Tibial nerve (tissue), 4 donors: Measurements from ENCODE around the gene CDCA3. TPM values are rescaled to one million over a fixed set of nuclear protein-coding genes. Genes with fewer than 3 reads are reported as not detected.

Experiments
- DNase-seq, 2 donors: peaks; one replicate each; pipeline ENCODE4 v3.0.0-alpha.2; 2019; ENCODE audit warnings: low spot score in 2 of 2
- H3K27ac ChIP-seq, 4 donors: fragments of 200-600 bp; sonication (generic) in 3 of 4; one replicate each; pipeline ENCODE4 v1.5.1; 2017 to 2019; ENCODE audit warnings: mild to moderate bottlenecking in 1 of 4
- H3K27me3 ChIP-seq, 2 donors: fragments of 200-600 bp; sonication (generic) in 1 of 2; one replicate each; pipeline versions ENCODE4 v1.5.1 to v1.6.0; 2017 to 2019
- H3K36me3 ChIP-seq, 3 donors: fragments of 200-600 bp; sonication (generic); one replicate each; pipeline ENCODE4 v1.5.1; 2018 to 2019
- H3K4me1 ChIP-seq, 4 donors: fragments of 200-600 bp; sonication (generic) in 3 of 4; one replicate each; pipeline ENCODE4 v1.5.1; 2017 to 2019
- H3K4me3 ChIP-seq, 4 donors: fragments of 200-600 bp; sonication (generic) in 3 of 4; one replicate each; pipeline ENCODE4 v1.5.1; 2017 to 2019; ENCODE audit warnings: mild to moderate bottlenecking in 1 of 4, moderate library complexity in 1 of 4
- H3K9me3 ChIP-seq, 4 donors: fragments of 200-600 bp; sonication (generic) in 3 of 4; one replicate each; pipeline ENCODE4 v1.5.1; 2017 to 2019
- EP300 ChIP-seq, 2 donors: sonication (generic); formaldehyde crosslinking; IDR thresholded peaks; one replicate each; pipeline ENCODE4 v1.6.1; 2017; ENCODE audit warnings: antibody characterized with exemption in 2 of 2, mild to moderate bottlenecking in 1 of 2
- POLR2A ChIP-seq, 2 donors: fragments of 450-650 bp; IDR thresholded peaks; one replicate each; pipeline ENCODE4 v1.6.1; 2017; ENCODE audit warnings: antibody characterized with exemption in 2 of 2, mild to moderate bottlenecking in 2 of 2, moderate library complexity in 2 of 2
- WGBS, 2 donors: methylation state at CpG; one replicate each; pipeline ENCODE4 v1.1.5; 2018; 5-methylcytosine and 5-hydroxymethylcytosine counted together
- total RNA-seq, 4 donors: library from RNA; depleted of rRNA; stranded (reverse); fragments of >200 nt; gene quantifications; one replicate each; pipeline ENCODE4 v1.1.0, GENCODE V29; 2016
- TF ChIP-seq, protein P1 (sequence below), 5 experiments: fragments of 200-600 bp in 3 of 5; fragments of 450-650 bp in 2 of 5; sonication (generic) in 3 of 5; IDR thresholded peaks; one replicate each; pipeline ENCODE4 v1.5.1; 2016 to 2019; ENCODE audit warnings: antibody characterized with exemption in 5 of 5, mild to moderate bottlenecking in 3 of 5, moderate library complexity in 2 of 5

The CDCA3 gene
- total RNA-seq, 4 donors from 2014 or later = 0.21 to 19.4 (median 3.6) TPM

DNA sequence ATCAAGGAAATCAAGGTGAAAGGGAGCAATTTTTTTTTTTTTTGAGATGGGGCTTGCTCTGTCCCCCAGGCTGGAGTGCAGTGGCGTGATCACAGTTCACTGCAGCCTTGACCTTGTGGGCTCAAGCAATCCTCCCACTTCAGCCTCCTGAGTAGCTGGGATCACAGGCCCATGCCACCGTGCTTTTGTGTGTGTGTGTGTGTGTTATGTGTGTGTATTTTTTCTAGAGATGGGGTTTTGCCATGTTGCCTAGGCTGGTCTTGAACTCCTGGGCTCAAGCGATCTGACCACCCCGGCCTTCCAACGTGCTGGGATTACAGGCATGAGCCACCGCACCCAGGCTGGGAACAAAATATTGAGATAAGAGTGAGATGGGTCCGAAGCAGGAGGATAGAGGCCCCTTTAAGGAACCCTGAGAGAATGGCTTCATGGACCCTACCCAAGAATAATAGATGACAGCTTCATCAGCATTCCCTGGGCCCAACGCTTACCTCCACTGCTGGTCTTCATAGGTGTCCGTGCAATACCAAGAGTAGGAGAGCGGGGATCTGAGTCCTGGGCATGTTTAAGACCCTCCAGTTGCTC is 1.0 kb downstream of the CDCA3 start:
- no peak for TF ChIP-seq POLR2A (IDR thresholded peaks at IDR 0.05)
- TF ChIP-seq, protein P1, sequence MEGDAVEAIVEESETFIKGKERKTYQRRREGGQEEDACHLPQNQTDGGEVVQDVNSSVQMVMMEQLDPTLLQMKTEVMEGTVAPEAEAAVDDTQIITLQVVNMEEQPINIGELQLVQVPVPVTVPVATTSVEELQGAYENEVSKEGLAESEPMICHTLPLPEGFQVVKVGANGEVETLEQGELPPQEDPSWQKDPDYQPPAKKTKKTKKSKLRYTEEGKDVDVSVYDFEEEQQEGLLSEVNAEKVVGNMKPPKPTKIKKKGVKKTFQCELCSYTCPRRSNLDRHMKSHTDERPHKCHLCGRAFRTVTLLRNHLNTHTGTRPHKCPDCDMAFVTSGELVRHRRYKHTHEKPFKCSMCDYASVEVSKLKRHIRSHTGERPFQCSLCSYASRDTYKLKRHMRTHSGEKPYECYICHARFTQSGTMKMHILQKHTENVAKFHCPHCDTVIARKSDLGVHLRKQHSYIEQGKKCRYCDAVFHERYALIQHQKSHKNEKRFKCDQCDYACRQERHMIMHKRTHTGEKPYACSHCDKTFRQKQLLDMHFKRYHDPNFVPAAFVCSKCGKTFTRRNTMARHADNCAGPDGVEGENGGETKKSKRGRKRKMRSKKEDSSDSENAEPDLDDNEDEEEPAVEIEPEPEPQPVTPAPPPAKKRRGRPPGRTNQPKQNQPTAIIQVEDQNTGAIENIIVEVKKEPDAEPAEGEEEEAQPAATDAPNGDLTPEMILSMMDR (IDR thresholded peaks at IDR 0.05) = no peak
- no peak for TF ChIP-seq EP300 (IDR thresholded peaks at IDR 0.05)
- 73% methylated on average over 7 to 10 of the region's 10 CpGs for WGBS, 2 donors
- Histone ChIP-seq H3K27me3 (no peaks in the 10 kb centered on the region), H3K36me3 (peaks cover 0 to 47% (median 0%) of the 10 kb centered on the region in 3 donors), H3K4me3 (no peak overlapping the region), H3K27ac (no peak overlapping the region), H3K9me3 (no peaks in the 10 kb centered on the region), H3K4me1 (peaks cover 0 to 23% (median 14%) of the 10 kb centered on the region in 4 donors)
- no peak for DNase-seq

DNA sequence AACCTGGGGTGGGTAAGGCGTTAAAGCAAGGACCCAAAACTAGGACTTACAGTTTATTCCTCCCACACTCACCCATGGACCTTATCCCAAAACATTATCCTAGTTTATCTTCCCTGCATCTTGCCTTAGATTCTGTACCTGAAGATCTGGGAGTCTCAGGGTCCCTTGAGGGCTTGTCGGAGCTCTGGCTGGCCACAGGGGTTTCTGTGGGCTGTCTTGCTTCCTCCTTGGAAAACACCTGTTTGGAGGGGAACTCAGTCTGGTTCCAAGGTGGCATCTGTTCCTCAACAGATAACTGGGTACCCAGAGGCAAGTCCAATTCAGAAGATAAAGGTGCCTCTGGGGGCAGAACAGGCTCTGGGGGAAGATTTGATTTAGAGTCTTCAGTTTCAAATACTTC is 1.7 kb downstream of the CDCA3 start:
- Histone ChIP-seq H3K9me3 (no peaks in the 10 kb centered on the region), H3K4me1 (peaks cover 0 to 23% (median 14%) of the 10 kb centered on the region in 4 donors), H3K27ac (no peak overlapping the region), H3K4me3 (no peak overlapping the region), H3K27me3 (no peaks in the 10 kb centered on the region), H3K36me3 (peaks cover 0 to 49% (median 0%) of the 10 kb centered on the region in 3 donors)
- no peak for TF ChIP-seq POLR2A (IDR thresholded peaks at IDR 0.05)
- TF ChIP-seq EP300 (IDR thresholded peaks at IDR 0.05) = no peak
- TF ChIP-seq, protein P1 (IDR thresholded peaks at IDR 0.05) = no peak
- no peak for DNase-seq
- 78 to 90% methylated on average over 2 of the region's 2 CpGs for WGBS, 2 donors

DNA sequence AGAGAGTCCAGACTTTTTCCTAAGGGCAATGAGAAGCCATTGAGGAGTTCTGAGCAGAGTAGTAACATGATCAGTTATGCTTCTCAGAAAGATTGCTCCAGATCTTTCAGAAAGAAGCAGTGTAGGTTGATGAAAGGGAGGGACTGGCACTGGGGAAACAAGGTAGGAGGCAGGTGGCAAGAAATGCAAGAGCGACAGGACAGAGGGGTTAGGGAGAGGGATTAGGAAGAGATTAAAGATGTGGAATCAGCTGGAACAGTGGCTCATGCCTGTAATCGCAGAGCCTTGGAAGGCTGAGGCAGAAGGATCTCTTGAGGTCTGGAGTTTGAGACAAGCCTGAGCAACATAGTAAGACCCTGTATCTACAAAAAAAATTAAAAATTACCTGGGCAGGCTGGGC is 3.4 kb downstream of the CDCA3 start:
- Histone ChIP-seq H3K27ac (no peak overlapping the region), H3K36me3 (peaks cover 0 to 67% (median 0%) of the 10 kb centered on the region in 3 donors), H3K4me3 (no peak overlapping the region), H3K4me1 (peaks cover 0 to 8% (median 3%) of the 10 kb centered on the region in 4 donors), H3K9me3 (no peaks in the 10 kb centered on the region), H3K27me3 (no peaks in the 10 kb centered on the region)
- 93 to 98% methylated on average over 2 of the region's 2 CpGs for WGBS, 2 donors
- TF ChIP-seq POLR2A (IDR thresholded peaks at IDR 0.05) = no peak
- TF ChIP-seq, protein P1 (IDR thresholded peaks at IDR 0.05) = no peak
- TF ChIP-seq EP300 (IDR thresholded peaks at IDR 0.05) = no peak
- DNase-seq = no peak

DNA sequence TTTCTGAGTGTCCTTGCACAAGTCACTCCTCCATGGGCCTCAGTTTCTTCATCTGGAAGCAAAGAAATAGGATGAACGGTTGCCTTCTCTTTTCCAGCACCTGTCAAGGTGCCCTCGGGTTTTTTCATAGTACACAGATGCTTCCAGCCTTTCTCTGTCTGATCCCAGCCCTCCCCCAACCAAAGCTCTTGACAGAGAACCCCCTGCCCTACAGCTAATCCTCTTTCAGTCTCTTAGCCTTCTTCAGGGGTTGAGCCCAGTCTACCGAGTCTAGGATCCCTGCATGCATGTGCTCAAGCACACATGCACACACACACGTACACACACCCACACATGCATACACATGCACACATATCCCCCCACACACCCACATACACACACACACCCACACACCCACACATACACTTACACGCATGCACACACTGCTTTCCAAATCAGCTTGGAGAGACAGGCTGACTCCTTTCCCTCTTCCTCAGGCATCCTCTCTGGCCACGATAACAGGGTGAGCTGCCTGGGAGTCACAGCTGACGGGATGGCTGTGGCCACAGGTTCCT is 4.7 kb downstream of the CDCA3 start:
- H3K27ac ChIP-seq = no peak overlapping the region
- 84 to 85% methylated on average over 7 of the region's 7 CpGs for WGBS, 2 donors
- H3K4me1 ChIP-seq = peaks cover 0 to 7% (median 3%) of the 10 kb centered on the region in 4 donors
- no peak for TF ChIP-seq EP300 (IDR thresholded peaks at IDR 0.05)
- TF ChIP-seq POLR2A (IDR thresholded peaks at IDR 0.05) = no peak
- TF ChIP-seq, protein P1 (IDR thresholded peaks at IDR 0.05) = no peak
- H3K36me3 ChIP-seq = peaks cover 0 to 79% (median 0%) of the 10 kb centered on the region in 3 donors
- H3K9me3 ChIP-seq = no peaks in the 10 kb centered on the region
- DNase-seq = no peak
- H3K4me3 ChIP-seq = no peak overlapping the region
- H3K27me3 ChIP-seq = no peaks in the 10 kb centered on the region

DNA sequence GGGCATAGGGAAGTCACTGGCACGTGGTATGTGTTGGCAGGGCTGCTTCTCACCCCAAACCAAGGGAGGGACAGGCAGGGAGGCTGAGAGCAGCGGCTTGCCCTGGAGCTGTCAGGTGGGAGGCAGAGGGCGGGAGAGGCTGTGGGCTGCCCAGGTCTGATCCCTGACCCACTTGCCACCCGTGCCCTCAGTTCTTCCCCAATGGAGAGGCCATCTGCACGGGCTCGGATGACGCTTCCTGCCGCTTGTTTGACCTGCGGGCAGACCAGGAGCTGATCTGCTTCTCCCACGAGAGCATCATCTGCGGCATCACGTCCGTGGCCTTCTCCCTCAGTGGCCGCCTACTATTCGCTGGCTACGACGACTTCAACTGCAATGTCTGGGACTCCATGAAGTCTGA is 5.7 kb downstream of the CDCA3 start:
- Histone ChIP-seq H3K27ac (no peak overlapping the region), H3K4me3 (no peak overlapping the region), H3K36me3 (peaks cover 0 to 87% (median 0%) of the 10 kb centered on the region in 3 donors), H3K27me3 (no peaks in the 10 kb centered on the region), H3K9me3 (no peaks in the 10 kb centered on the region), H3K4me1 (no peaks in the 10 kb centered on the region)
- no peak for TF ChIP-seq EP300 (IDR thresholded peaks at IDR 0.05)
- TF ChIP-seq, protein P1 (IDR thresholded peaks at IDR 0.05) = no peak
- no peak for TF ChIP-seq POLR2A (IDR thresholded peaks at IDR 0.05)
- no peak for DNase-seq
- 87 to 88% methylated on average over 17 of the region's 17 CpGs for WGBS, 2 donors
